GM21576 (cell line): ENCODE data around the gene UBE2L5.

ENCODE experiments used
- ATAC-seq: cut with Tn5 transposase; IDR thresholded peaks from one replicate; pipeline ENCODE4 v1.9.1; 2021; ENCODE audit warnings: mild to moderate bottlenecking, moderate library complexity; ENCODE audit not compliant: unreplicated experiment

Gene UBE2L5

DNA sequence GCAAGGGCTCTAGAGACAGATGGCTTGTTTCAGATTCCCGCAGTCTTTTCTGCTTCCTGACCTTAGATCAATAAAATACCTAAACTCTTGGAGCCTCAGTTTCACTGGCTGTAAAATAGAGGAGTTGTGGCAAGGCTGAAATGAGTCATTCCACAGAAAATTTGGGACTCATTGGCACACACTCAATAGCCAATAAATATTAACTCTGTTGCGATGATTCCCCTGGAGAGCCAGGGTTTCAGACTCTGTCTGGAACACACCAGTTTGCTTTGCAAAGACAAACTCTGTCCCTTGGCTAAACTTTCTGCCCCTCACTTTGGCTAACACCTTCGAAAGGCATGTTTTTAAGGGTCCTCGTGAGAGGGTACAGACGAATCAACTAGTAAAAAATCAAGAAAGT lies 18.1 kb upstream of the UBE2L5 start:
- no peak for ATAC-seq

GRCh38 chr13:30406779-30407416 lies 15.4 kb upstream of the UBE2L5 start:
- no peak for ATAC-seq

GRCh38 chr13:30408319-30409101 lies 13.8 kb upstream of the UBE2L5 start:
- peak; percentile 79 for ATAC-seq

- no peak for ATAC-seq
These were observed 12.2 kb upstream of the UBE2L5 start for GRCh38 chr13:30409886-30410704.

DNA sequence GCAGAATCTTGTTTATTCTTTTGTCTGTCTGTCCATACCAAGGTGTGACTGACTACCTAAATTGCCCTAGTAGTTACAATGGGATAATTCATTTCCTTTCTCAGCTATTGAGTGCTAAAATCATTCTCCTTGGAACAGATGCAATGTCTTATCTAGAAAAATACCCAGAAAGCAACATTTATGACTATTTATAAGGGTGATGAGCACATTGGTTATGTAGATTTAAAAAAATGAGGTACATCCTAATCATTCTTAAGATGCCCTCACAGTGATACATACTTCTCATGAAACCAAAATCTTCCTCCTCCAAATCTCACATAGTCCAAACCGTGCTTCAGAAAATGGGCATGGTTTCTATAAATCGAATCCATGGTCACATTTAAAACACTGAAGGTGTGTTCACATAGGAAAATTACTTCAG lies 11.6 kb upstream of the UBE2L5 start:
- no peak for ATAC-seq

- no peak for ATAC-seq
These were observed 9.9 kb upstream of the UBE2L5 start for GRCh38 chr13:30412346-30412745.

DNA sequence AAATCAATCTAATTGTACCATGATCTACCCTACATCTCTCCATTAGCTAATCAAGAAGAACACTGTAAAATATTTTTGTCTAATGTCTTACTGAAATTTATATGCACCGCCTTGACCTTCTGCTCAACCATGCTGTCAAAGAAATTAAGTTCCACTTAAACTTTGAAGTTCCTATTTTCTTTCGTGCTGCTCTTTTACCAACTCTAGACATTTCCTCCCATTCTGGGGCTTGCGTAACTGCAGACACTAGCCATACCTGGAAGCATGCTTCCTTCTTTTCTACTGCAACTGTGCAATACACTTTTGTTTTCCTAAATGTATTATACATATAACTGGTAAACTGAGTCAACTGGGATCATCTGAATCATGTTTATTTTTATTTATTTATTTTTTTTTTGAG lies 8.5 kb upstream of the UBE2L5 start:
- ATAC-seq, result no peak

DNA sequence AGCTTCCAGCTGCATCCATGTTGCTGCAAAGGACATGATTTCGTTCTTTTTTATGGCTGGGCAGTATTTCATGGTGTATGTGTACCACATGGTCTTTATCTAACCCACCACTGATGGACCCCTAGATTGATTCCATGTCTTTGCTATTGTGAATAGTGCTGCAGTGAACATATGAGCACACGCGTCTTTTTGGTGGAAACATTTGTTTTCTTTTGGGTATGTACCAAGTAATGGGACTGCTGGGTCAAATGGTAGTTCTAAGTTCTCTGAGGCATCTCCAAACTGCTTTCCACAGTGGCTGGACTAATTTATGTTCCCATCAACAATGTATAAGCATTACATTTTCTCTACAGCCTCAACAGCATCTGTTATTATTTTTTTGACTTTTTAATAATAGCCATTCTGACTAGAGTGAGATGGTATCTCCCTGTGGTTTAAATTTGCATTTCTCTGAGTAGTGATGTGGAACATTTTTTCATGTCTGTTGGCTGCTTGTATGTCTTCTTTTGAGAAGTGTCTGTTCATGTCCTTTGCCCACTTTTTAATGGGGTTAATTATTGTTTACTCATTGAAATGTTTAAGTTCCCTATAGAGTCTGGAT lies 6.8 kb upstream of the UBE2L5 start:
- peak; percentile 66 for ATAC-seq

DNA sequence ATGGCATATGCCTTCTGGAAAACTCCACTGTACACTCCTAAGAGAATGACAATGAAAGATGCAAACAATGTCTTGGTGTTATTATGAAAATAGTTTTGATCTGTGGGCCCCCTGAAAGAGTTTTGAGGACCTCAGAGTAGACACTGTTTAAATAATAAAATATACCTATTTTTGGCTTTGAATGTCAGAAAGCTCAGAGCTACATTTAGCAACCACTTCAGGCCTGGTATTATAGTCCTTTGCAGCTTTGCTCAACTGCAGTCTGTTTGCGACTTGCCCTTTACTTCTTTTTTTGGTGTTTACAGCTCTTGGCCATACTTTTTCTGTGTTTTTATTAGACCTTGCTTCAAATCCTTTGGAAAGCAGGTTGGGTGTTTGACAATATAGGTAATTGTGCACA lies 5.8 kb upstream of the UBE2L5 start:
- ATAC-seq, result no peak

DNA sequence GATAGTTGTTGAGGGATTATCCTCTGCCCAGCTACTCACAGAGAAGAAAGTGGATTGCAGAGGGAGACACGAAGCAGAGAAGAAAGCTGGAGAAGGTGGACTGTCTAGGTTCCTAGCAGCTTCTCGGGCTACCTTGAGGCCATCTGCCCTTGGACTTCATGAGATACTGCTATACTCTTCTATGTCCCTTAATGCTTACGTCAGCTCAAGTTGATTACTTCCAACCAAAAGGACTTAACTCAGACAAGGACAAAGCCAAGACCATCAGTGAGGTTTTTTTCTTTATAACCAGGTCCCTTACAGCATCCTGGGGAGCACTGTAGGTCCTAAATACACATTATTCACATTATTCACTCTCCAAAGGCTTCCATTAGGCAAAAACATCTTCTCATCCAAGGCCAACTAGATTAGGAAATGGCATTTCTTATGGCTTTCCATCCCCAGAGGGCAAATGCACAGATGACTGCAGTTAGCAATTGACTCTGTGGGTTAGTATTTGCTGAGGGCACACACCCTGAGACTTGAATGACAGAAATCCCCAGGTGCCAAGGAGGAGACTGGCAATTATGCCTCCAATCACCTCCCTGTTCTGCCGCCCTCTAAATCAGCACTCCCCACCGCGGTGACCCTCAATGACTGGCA lies 4.1 kb upstream of the UBE2L5 start:
- no peak for ATAC-seq

- ATAC-seq, result no peak
These were observed 3.4 kb upstream of the UBE2L5 start for GRCh38 chr13:30418717-30419459.

DNA sequence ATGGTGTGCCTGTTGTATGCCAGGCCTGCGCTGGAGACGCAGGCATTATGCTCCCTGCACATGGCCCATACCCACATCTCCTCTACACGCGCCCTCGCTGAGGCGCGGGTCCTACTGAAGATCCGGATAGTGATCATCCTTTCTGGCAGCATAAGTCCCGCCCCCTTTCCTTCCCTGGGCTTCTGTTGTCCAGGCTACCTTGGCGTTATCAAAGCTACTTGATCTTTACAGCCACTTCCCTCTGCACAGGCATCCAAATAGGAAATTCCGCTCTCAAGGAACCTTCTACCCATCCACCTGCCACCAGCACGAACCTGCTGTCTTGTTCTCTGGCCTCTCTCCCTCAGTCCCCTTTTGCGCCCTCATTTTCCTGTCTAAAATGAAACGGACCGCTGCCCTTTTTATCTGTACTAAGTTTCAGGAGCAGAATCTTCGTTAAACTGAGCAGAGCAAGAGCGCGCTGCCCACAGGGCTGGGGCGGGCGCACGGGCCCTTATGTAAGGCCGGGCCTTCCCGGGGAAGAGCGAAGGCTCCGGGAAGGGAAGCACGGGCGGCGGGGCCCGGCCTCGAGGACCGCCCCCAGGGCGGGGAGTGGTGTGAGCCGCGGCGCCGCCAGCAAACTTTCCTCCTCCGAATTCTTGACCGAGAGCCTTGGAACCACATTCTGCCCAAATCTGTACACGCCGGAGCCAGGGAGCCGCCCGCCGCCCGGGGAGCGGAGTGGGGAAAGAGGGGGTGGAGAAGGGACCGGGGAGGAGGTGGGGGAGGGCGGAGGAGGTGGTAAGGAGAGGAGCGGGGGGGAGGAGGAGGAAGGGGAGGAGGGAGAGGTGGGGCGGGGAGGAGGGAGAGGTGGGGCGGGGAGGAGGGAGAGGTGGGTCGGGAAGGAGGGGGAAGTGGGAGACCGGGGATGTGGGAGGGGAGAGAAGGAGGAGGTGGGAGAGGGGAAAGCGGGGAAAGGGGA lies 920 bp upstream of the UBE2L5 start:
- peak; percentile 48 for ATAC-seq

DNA sequence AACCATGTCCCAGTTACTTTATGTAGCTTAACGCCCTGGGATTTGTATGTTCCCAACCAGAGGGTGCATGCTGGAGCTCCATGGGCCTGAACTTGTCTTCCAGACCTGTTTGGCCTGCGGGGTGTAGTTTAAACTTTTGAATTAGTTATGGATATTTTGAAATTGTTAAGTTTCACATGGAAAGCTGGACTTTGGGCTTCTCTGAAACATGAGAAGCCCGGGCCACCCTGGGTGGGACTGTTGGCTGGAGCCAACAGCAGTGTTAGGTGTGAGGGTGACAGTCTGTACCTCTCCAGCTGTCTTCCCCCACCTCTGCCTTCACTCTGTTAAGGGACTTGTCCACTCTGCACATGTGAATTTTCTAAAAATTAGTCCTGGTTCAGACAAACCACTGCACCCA lies 1.6 kb downstream of the UBE2L5 start:
- ATAC-seq, result no peak

DNA sequence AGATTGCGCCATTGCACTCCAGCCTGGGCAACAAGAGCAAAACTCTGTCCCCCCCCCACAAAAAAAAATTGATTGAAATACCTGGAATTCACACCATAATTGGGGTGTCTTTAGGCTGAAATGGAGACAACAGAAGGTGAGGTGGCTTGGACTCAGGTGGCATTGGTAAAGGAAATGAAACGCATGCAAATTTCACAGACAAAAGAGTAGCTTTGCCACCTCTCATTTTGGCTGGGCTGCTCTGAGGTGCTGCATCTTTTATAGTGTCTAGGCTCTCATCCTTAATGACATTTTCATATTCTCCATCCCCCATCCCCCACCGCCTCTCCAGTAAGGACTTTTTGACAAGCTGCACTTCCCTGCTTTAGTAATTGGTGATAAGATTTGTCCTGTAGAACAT lies 6.9 kb downstream of the UBE2L5 start:
- no peak for ATAC-seq

GRCh38 chr13:30429721-30430694 lies 7.7 kb downstream of the UBE2L5 start:
- ATAC-seq, result peak; percentile 77

GRCh38 chr13:30431269-30431940 lies 9.1 kb downstream of the UBE2L5 start:
- no peak for ATAC-seq

GRCh38 chr13:30435911-30436451 lies 13.7 kb downstream of the UBE2L5 start:
- no peak for ATAC-seq
